Umbilical cord (tissue), 2 donors: ENCODE results near the gene BCR. TPM values are rescaled to one million over a fixed set of nuclear protein-coding genes. Genes with fewer than 3 reads are reported as not detected.
A peak's percentile ranks its signal among the peaks of the same experiment; 100 is the strongest.
"Not testable (repeated sequence)": the region's sequence is repeated elsewhere in the genome, so short reads cannot be mapped to it uniquely, and the experiment has no call there.

Source experiments
- DNase-seq: peaks from one replicate; pipeline ENCODE4 v3.0.0-alpha.2; 2015; ENCODE audit warnings: low spot score
- total RNA-seq: library from RNA; depleted of rRNA; stranded (reverse); fragments of >200 nt; gene quantifications from one replicate; pipeline ENCODE4 v1.2.3, GENCODE V29; 2014; ENCODE audit warnings: low replicate concordance; ENCODE audit not compliant: insufficient read depth

BCR gene
- total RNA-seq, 1 donor from 2014 or later, result 27.0 TPM

DNA sequence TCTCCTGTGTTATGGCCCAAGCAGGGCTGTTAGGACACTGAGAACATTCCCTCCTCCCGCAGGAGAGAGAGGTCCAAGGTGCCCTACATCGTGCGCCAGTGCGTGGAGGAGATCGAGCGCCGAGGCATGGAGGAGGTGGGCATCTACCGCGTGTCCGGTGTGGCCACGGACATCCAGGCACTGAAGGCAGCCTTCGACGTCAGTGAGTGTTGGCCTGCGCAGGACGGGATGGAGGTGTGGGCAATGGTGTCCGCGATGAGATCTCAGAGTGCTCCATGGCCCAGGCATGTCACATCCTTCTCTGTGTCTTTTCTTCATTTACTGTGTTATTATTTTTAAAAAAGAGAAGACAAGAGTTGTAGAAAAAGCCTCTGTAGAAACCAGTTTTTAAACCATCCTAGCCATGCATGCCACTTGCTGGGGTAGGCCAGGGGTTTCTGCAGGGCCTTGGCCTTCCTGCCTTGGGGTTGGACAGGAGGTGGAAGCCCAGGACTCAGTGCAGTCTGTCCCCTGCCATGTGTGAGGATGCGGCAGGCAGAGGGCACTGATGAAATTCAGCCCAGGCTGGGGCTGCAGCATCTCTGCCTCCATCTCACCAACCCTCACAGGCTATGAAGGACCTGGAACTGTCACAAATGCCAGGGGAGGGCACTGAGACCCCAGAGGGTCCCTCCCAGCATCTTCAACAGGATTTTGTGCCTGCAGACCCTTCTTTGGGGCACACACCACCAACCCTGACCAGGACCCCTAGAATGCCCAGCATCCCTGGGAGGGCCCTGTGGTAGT lies 131.5 kb downstream of the BCR start:
- DNase-seq, result not testable (repeated sequence)

DNA sequence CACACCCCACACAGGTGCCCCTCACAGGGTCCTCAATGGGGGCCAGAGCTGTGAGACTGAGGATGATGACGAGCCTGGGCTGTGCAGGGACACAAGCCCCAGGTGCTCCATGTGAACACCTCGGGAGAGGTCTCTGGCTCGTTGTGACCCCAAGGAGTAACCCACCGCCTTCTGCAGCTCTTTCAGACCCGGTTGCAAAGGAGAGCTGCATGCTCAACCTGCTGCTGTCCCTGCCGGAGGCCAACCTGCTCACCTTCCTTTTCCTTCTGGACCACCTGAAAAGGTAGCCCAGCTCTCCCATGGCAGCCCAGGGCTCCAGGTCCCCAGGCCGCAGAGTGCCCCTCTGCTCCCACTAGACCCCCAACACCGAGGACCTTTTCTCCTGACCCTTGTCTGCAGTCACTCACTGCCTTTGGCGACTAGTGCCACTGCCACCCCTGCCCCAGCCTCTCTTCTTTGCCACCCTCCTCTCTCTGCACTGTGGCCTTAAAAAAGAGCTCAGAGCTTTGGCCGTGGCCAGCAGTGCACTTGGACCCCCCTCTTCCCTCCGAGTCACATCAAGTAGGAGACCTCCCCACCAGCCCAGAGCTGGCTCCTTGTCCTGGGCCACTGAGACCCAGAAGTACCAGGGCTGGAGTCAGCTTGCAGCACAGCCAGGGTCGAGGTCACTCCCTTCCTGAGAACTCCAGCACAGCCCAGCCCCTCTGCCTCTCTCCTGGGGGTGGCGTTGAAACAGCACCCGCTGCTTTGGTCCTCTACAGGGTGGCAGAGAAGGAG lies 133.7 kb downstream of the BCR start:
- DNase-seq, result no peak

DNA sequence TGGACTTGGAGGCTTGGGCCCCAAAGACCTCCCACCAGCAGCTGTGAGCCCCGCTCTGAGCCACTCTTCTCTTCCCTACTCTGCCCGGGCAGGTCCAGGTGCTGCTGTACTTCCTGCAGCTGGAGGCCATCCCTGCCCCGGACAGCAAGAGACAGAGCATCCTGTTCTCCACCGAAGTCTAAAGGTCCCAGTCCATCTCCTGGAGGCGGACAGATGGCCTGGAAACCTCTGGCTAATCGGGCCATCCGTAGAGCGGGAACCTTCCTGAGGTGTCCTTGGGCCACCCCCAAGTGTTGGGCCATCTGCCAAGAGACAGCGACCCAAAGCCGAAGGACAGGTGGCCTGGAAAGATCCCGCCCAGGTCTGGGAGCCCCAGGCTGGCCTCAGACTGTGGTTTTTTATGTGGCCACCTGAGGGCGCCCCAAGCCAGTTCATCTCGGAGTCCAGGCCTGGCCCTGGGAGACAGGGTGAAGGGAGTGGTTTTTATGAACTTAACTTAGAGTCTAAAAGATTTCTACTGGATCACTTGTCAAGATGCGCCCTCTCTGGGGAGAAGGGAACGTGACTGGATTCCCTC lies 135.1 kb downstream of the BCR start:
- DNase-seq, result peak; percentile 68

DNA sequence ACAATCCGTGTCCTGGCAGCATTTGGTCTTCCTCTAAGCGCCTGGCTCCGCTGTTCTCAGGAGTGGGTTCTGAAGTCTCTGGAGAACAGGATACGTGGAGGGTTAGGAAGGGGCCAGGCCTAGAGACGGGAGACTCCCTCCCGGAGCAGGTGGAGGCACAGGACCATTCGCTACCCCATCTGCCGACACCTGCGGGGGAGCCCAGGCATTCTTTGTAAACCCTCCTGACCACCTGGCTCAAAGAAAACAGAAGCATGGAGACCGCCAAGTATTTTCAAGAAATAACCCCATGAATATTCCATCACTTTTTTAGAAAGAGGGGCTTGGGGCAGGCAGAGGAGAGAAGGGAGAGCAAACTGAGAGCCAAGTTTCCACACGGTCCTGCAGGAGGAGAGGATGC lies 136.3 kb downstream of the BCR start:
- not testable (repeated sequence) for DNase-seq

DNA sequence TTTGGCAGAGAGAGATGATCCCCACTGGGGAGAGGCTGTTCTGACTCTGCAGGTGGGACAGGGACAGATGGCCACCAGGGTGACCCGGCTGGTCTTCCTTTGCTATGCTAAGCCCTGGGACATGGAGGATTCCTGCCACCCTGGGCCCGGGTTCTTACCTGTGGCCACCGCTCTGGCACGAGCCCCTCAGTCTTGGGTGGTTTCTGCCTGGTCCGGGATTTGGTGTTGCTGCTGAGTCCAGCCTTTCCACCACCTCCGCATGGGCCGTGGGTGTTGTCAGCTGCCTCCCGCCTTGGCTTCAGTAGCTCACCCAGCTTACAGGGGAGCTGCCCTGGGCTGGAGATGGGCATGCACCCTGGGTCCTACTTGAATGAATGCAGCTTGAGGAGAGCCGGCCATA lies 138.0 kb downstream of the BCR start:
- DNase-seq, result not testable (repeated sequence)

DNA sequence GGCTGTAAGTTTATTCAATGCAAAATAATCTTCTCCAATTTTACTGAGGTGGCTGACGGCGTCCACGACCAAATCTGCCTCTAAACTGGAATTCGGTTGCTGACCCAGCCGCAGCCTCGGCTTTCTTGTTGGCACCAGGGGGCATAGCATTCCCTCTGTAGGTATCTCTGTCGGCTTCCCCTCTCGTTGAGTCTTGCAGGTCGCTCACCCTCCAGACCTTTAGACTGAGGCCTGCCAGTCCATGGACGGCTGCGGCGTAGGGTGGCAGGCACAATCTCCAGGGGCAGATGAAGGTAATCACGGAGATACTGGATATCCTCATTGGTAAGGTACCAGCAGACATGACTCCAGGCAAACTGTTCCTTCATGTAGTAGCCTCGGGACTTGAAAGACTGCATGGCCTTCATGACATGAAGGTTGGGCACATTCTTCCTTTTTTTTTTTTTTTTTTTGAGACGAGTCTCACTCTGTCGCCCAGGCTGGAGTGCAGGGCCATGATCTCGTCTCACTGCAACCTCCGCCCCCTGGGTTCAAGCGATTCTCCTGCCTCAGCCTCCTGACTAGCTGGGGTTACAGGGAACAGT lies 142.3 kb downstream of the BCR start:
- DNase-seq, result not testable (repeated sequence)

DNA sequence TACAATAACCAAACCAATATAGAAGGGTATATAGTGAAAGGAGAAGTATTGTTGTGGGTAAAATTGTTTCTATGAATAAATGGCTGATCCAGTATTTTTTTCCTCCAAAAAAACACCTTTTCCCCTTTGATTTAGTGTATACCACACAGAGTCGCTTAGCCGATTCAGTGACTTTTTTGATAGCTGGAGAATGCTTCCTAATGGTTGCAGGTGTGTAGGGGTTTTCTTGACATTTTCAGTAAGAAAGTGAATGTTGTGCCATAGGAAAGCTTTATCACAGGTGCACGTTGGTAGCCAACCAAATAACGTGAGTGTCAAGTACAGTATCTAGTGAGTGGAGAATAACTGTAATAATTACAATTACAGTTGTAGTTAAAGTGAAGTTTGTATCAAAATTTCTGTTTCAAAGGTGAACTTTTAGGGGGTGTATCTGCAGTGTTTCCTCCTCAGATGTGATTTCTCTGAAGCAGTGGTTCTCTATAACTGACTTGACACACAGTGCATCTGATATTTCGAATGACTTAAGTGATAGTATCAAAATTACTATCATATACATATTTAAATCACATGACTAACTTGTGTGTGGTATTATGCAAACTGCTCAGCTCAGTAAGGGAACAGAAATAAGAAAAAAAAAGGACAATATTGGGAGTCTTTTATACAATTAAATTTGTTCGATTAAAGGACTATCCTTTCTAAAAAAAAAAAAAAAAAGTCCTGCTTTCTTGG lies 143.8 kb downstream of the BCR start:
- DNase-seq, result not testable (repeated sequence)

DNA sequence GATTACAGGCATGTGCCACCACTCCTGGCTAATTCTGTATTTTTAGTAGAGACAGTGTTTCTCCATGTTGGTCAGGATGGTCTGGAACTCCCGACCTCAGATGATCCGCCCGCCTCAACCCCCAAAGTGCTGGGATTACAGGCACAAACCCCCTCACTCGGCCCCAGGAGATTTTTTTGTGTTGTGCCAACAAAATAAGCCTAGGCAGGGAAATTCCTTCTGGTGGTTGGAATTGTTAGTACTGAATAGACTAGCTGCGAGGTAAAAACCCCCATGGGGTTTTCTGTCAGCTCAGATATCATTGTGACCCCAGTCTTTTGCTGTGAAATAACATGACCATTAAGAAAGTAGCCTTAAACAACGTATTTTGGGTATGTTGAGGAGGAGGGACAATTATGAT lies 144.9 kb downstream of the BCR start:
- no peak for DNase-seq

DNA sequence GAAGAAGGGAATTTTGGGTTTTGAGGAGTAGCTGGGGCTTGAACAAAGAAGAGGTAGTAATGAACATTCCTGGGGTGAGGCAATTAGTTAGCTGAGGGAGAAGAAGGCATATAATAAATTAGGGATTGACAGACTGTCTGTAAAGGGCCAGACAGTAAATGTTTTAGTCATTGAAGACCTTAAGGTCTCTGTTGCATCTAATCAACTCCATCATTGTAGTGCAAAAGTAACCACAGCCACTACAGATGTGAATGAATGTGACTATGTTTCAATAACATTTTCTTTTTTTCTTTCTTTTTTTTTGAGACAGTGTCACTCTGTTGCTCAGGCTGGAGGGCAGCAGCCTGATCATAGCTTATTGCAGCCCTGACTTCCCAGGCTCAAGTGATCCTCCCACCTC lies 153.5 kb downstream of the BCR start:
- DNase-seq, result not testable (repeated sequence)

DNA sequence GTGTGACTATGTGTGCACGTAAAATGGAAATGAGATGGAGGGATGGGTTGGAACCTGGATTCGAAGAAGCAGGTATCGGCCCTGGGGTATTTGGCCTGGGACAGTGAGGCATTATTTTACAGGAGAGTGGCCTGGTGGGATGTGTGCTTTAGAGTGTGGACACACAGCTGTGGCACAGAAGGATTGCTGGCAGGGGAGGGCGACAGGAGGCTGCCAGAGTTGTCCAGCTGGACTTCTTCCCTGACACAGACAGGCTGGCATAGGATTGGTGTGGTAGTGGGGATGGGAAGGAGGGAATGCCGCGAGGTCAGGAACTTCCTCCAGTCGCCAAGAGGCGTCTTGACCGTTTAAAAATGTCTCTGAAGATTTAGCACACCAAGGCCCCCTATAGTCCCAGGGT lies 157.4 kb downstream of the BCR start:
- DNase-seq, result not testable (repeated sequence)

DNA sequence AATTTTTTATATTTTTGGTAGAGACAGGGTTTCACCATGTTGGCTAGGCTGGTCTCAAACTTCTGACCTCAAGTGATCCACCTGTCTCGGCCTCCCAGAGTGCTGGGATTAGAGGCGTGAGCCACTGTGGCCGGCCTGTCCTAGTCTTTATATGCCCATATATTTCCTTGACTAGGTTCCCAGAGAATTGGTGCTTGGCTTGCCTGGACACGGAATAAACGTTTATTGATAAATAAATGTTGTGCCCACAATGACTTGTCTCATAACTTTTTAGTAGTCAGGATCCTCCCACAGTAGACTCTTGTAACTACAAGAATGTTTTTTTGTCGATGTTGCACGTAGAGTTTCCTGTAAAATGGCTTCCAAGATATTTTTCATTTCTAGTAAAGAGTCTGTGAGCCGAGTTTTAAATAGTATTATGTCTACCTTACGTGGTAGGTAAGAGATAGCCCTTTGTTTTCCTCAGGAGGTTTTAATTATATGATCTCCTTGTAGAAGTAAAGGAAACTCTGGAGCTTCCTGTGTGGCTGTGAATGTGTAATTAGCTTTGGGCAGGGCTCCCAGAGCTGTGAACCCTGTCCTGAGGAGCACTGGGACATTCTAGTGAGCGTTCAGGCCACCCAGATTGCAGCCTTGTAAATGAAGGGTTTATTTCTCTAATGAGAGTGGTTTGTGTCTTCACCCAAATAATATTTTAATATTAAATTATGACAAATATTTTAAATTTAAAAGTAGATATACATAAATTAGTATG lies 161.8 kb downstream of the BCR start:
- DNase-seq, result not testable (repeated sequence)

DNA sequence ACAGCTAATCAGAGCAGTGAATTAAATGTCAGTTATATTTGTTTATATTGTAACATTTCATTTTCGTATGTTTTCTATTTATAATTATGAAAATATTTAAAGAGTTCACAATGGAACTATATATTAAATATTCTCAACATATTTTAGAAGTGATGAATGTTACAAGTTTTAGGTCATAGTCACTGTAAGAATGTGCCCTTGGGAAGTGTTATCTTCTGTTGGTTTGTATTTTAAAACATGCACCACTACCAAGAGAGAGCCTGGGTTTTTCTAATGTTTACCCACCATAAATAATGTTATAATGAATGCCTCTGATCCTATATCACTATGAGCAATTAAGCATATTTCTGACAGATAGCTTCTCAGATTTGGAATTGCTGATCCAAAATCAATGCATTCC lies 171.0 kb downstream of the BCR start:
- DNase-seq, result no peak

DNA sequence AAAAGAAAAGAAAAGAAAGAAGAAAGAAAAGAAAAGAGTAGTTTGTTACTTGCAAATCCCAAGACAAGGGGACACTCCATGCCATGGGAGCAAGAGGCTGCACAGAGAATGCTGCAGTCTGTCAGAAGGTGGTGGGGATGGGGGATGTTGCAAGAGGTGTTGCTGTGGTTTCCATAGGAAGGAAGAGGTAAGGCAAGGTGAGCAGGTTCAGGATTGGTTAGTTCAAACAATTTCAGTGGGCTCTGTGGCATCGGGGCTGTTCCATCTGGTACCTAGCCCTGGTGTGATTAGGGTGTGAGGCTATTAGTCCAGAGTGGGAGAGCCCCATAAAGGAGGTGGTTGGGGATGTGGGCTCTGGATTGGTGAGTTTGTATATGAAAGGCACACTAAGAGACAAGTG lies 172.7 kb downstream of the BCR start:
- DNase-seq, result no peak

DNA sequence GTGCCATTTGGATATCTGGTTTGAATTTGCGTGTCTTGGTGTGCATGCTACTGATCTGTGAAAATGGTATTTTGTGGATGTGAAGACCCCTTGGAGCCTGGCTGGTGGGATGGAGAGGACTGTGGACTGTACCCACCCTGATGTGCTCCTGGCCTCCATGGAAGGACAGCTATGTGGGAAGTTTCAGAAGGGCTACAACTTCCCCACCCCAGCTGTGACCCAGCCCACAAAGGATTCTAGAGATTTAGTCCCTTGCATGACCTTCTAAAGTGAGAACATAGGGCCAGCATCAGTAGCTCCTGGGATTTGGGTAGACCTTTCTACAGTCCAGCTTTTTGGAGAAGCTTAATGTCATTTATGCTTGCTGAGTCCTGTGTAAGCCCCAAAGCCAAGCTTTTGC lies 173.4 kb downstream of the BCR start:
- DNase-seq, result no peak

DNA sequence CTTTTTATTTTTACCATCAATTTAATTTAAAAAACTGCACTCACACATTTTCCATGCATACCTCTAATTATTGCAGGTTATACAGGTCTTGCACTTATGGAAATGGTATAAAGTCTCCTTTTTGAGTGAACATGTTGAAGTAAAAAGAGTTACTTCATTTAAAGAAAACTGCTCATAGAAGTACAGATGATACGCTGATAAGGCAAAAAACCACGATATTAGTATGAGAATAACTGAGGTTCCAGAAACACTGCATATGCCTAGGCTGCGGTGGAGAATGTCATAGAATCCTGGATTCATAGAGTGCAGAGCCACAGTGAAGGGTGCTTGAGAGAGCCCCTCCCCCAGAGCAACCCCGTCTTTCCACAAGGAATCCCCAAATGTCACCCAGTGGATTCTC lies 175.8 kb downstream of the BCR start:
- DNase-seq, result no peak

DNA sequence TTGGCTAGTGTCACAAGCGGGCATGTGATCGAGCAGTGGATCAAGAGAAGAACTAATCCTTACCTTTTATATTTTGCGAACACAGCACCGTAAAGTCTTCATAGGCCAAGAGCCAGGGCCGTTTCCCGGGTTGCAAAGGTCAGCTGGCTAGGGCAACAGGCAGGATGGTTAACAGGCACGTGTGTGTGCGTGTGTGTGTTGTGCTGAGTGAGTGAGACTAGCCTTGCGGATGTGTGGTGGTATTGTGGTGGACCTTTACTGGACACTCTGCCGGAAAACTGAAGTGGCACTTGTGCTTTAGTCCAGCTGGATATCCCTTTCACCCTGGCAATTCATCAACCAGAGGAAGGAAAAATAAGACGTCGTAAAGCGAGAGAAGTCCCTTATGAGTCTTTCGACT lies 176.7 kb downstream of the BCR start:
- no peak for DNase-seq

DNA sequence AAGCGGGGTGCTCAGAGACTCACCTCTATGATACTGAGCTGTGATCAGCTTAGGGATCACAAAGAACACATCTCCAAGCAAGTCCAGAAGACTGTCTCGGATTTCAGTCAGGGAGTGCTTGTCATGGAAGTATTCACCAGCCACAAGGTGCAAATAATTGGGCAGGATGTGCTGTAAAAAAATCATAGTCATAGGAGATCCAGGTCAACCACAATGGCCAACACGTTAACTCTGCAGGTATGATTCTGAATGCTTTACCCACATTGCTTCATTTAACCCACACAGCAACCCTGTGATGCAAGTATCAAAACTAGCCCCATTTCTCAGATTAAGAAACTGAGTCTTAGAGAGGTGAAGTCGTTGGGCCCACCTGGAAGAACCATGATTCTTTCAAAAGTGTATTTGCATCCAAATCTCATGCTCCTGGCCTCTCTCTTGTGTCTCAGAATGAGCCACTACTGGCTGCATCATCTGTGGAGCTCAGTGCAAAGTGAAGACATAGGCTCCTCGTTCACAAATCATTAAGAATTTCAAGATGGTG lies 179.3 kb downstream of the BCR start:
- DNase-seq, result no peak

DNA sequence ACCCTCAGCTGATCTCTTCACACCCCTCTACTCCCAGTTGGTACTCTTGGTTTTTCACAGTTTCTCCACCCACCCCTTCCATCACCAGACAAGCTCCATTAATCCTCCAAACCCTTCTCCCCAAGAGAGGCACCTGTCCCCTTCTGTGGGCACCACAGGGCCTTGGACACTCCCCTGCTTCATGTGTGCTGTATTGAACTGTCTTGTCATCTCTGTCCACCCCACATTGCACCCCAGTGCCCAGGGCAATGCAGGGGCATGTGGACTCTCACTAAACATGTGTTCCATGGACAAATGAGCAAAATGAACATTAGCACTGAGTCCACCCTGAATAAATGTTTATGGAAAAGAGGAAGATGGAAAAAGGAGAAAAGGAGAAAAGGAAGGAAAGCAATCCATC lies 181.4 kb downstream of the BCR start:
- DNase-seq, result no peak

DNA sequence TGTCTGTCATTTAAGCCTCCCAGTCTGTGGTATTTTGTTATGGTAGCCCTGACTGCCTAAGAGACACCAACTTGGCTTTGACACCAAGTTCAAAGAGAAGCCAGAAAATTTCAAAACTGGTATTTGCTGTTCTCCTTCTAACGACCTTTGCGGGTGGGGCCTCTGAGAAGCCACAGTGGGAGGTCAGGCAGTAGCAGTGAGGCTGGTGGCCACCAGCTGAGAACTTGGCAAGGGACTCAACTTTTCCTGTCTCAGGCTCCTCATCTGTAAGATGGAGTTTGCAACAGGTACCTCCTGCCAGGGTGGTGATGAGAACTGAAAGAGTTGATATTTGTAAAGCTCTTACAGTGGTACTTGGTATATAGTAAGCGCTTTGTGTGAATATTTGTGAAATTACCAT lies 183.4 kb downstream of the BCR start:
- no peak for DNase-seq

DNA sequence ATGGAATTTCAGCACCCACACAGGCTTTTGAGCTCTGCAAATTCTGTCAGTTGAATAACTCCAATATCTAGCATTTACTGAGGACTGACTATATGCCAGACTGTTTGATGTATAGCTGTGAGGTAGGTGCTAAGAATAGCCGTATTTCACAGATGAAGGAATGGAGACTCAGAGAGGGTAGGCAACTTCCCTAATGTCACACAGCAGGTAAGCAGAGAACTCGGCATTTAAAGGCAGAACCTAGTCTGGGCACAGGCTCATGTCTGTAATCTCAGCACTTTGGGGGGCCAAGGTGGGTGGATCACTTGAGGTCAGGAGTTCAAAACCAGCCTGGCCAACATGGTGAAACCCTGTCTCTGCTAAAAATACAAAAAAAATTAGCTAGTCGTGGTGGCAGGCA lies 184.1 kb downstream of the BCR start:
- DNase-seq, result no peak

DNA sequence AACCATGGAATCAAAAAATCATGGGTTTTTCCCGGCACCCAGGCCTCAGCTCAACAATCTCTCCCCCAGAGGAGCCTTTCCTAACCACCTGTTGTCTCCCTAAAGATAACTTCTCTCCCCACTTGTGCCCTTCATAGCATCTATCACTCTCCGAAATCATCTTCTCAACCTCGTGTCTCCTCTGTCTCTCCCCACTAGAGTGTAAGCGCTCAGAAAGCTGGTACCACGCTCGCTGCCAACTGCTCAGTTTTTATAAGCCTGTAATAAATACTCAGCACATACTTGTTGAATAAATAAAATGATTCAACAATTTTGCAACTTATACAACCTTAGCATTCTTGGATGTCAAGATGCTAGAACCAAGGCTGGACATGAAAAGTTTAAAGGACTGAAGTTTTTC lies 185.2 kb downstream of the BCR start:
- no peak for DNase-seq
